Neural cell (in vitro differentiated cells): ENCODE results near the gene TRPV3. TPM values are rescaled to one million over a fixed set of nuclear protein-coding genes. Genes with fewer than 3 reads are reported as not detected.

ENCODE experiments used
- H2AFZ ChIP-seq: fragments of 200-600, 300-800 bp; sonication (generic), shearing (Covaris generic); 2 replicates; pipeline ENCODE4 v1.6.0; 2014; ENCODE audit warnings: low read depth, mild to moderate bottlenecking, antibody characterized with exemption, low read length, moderate library complexity
- H3F3A ChIP-seq: fragments of 200-600 bp; shearing (Covaris generic); 2 replicates; pipeline ENCODE4 v1.6.1; 2016; ENCODE audit warnings: mild to moderate bottlenecking, moderate library complexity, mixed read lengths, antibody characterized with exemption, low read length; ENCODE audit not compliant: insufficient read depth, poor library complexity, severe bottlenecking
- H3K27ac ChIP-seq: fragments of 200-600, 300-800 bp; sonication (generic), shearing (Covaris generic); 2 replicates; pipeline ENCODE4 v1.5.1; 2014; ENCODE audit warnings: mild to moderate bottlenecking, low read length, moderate library complexity
- H3K27me3 ChIP-seq: fragments of 300-800, 200-600 bp; sonication (generic), shearing (Covaris generic); 2 replicates; pipeline ENCODE4 v1.6.0; 2014; ENCODE audit warnings: mild to moderate bottlenecking, low read depth, low read length, moderate library complexity; ENCODE audit not compliant: insufficient read depth
- H3K36me3 ChIP-seq: fragments of 300-800, 200-600 bp; sonication (generic), shearing (Covaris generic); 2 replicates; pipeline ENCODE4 v1.5.1; 2014; ENCODE audit warnings: mild to moderate bottlenecking, antibody characterized with exemption, low read length, moderate library complexity; ENCODE audit not compliant: insufficient read depth
- H3K4me2 ChIP-seq: fragments of 300-800, 200-600 bp; sonication (generic), shearing (Covaris generic); 2 replicates; pipeline ENCODE4 v1.6.0; 2014; ENCODE audit warnings: mild to moderate bottlenecking, low read length
- H3K4me3 ChIP-seq: fragments of 300-800, 200-600 bp; sonication (generic), shearing (Covaris generic); 2 replicates; pipeline ENCODE4 v1.5.1; 2014; ENCODE audit warnings: mild to moderate bottlenecking, low read length, moderate library complexity
- H3K79me2 ChIP-seq: fragments of 200-600 bp; shearing (Covaris generic); replicated peaks from 2 replicates; pipeline ENCODE4 v1.6.0; 2014; ENCODE audit warnings: mild to moderate bottlenecking, low read length, moderate library complexity; ENCODE audit not compliant: insufficient read depth
- H3K9ac ChIP-seq: fragments of 300-800, 200-600 bp; sonication (generic), shearing (Covaris generic); 2 replicates; pipeline ENCODE4 v1.6.1; 2016; ENCODE audit warnings: mild to moderate bottlenecking, low read length, mixed read lengths
- H3K9me2 ChIP-seq: fragments of 200-600 bp; shearing (Covaris generic); 2 replicates; pipeline ENCODE4 v1.6.1; 2016; ENCODE audit warnings: mild to moderate bottlenecking, low read length, mixed read lengths; ENCODE audit not compliant: insufficient read depth
- H3K9me3 ChIP-seq: fragments of 200-600, 300-800 bp; sonication (generic), shearing (Covaris generic); 2 replicates; pipeline ENCODE4 v1.6.1; 2016; ENCODE audit warnings: mild to moderate bottlenecking, mixed run types, low read length, moderate library complexity, mixed read lengths
- H4K20me1 ChIP-seq: fragments of 200-600 bp; shearing (Covaris generic); 2 replicates; pipeline ENCODE4 v1.6.1; 2016; ENCODE audit warnings: mild to moderate bottlenecking, mixed run types; ENCODE audit not compliant: insufficient read depth
- EP300 ChIP-seq: fragments of 450-650 bp; conservative IDR thresholded peaks from 2 replicates; pipeline ENCODE4 v1.6.1; 2014; ENCODE audit warnings: antibody characterized with exemption, mild to moderate bottlenecking, moderate library complexity; ENCODE audit not compliant: poor library complexity, severe bottlenecking
- EZH2 ChIP-seq: fragments of 200-600, 300-800 bp; shearing (Covaris generic), sonication (generic); IDR thresholded peaks from 2 replicates; pipeline ENCODE4 v1.6.1; 2014; ENCODE audit warnings: antibody characterized with exemption, low read length, borderline replicate concordance, mild to moderate bottlenecking; ENCODE audit not compliant: insufficient read depth, poor library complexity, severe bottlenecking
- MXI1 ChIP-seq: fragments of 450-650 bp; conservative IDR thresholded peaks from 2 replicates; pipeline ENCODE4 v1.6.1; 2014; ENCODE audit warnings: antibody characterized with exemption, mild to moderate bottlenecking; ENCODE audit not compliant: poor library complexity, severe bottlenecking
- POLR2AphosphoS5 ChIP-seq: IDR thresholded peaks from 2 replicates; pipeline ENCODE4 v1.6.1; 2012
- RAD21 ChIP-seq: fragments of 450-650 bp; conservative IDR thresholded peaks from 2 replicates; pipeline ENCODE4 v1.6.1; 2014; ENCODE audit warnings: antibody characterized with exemption, mild to moderate bottlenecking, moderate library complexity
- SMC3 ChIP-seq: fragments of 450-650 bp; conservative IDR thresholded peaks from 2 replicates; pipeline ENCODE4 v1.6.1; 2014; ENCODE audit warnings: antibody characterized with exemption, mild to moderate bottlenecking, moderate library complexity; ENCODE audit not compliant: poor library complexity
- TAF1 ChIP-seq: IDR thresholded peaks from 2 replicates; pipeline ENCODE4 v1.6.1; 2012; ENCODE audit warnings: low read depth
- polyA plus RNA-seq: library from polyadenylated mRNA; depleted of rRNA; stranded (reverse); fragments of >200 nt; gene quantifications from 2 replicates; pipeline ENCODE4 v1.2.3, GENCODE V29; 2014
- TF ChIP-seq, protein P1 (sequence below): IDR thresholded peaks from 2 replicates; pipeline ENCODE4 v1.6.1; 2012; ENCODE audit warnings: borderline replicate concordance
- TF ChIP-seq, protein P2 (sequence below): fragments of 450-650 bp; IDR thresholded peaks from 2 replicates; pipeline ENCODE4 v1.5.1; 2014; ENCODE audit warnings: antibody characterized with exemption, mild to moderate bottlenecking, moderate library complexity; ENCODE audit not compliant: poor library complexity, severe bottlenecking

Gene TRPV3
- polyA plus RNA-seq, 1 donor from 2014 or later = 0.19 TPM

DNA sequence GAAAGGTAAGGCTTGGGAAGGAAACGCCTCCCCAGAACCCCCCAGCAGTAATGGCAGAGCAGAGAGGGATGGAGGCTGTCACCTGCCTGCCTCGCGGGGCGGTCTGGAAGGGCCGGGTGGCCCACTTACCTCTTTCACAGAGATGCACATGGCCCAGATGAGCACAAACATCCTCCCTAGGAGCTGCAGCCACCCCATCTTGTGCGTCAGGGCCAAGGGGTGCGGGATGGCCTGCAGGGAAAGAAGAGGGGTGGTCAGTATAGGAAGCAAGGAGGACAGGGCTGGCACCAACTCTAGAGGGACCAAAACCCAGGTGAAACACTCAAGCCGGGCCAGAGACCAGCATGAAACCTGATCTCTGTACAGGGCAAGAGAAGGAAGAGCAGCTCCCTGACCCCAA, 29.7 kb downstream of the TRPV3 start:
- H2AFZ ChIP-seq = no peak overlapping the region
- H3K4me2 ChIP-seq = no peak overlapping the region
- no peaks in the 10 kb centered on the region for H4K20me1 ChIP-seq
- H3K79me2 ChIP-seq = no peaks in the 10 kb centered on the region
- no peak overlapping the region for H3K27ac ChIP-seq
- H3K4me3 ChIP-seq = no peak overlapping the region
- H3K36me3 ChIP-seq = no peaks in the 10 kb centered on the region
- no peaks in the 10 kb centered on the region for H3K9me3 ChIP-seq
- H3F3A ChIP-seq = no peaks in the 10 kb centered on the region
- H3K9me2 ChIP-seq = no peaks in the 10 kb centered on the region
- H3K9ac ChIP-seq = no peak overlapping the region
- H3K27me3 ChIP-seq = no peaks in the 10 kb centered on the region
- TF ChIP-seq SMC3 = no peak
- no peak for TF ChIP-seq TAF1
- TF ChIP-seq, protein P1, sequence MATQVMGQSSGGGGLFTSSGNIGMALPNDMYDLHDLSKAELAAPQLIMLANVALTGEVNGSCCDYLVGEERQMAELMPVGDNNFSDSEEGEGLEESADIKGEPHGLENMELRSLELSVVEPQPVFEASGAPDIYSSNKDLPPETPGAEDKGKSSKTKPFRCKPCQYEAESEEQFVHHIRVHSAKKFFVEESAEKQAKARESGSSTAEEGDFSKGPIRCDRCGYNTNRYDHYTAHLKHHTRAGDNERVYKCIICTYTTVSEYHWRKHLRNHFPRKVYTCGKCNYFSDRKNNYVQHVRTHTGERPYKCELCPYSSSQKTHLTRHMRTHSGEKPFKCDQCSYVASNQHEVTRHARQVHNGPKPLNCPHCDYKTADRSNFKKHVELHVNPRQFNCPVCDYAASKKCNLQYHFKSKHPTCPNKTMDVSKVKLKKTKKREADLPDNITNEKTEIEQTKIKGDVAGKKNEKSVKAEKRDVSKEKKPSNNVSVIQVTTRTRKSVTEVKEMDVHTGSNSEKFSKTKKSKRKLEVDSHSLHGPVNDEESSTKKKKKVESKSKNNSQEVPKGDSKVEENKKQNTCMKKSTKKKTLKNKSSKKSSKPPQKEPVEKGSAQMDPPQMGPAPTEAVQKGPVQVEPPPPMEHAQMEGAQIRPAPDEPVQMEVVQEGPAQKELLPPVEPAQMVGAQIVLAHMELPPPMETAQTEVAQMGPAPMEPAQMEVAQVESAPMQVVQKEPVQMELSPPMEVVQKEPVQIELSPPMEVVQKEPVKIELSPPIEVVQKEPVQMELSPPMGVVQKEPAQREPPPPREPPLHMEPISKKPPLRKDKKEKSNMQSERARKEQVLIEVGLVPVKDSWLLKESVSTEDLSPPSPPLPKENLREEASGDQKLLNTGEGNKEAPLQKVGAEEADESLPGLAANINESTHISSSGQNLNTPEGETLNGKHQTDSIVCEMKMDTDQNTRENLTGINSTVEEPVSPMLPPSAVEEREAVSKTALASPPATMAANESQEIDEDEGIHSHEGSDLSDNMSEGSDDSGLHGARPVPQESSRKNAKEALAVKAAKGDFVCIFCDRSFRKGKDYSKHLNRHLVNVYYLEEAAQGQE = no peak
- TF ChIP-seq, protein P2, sequence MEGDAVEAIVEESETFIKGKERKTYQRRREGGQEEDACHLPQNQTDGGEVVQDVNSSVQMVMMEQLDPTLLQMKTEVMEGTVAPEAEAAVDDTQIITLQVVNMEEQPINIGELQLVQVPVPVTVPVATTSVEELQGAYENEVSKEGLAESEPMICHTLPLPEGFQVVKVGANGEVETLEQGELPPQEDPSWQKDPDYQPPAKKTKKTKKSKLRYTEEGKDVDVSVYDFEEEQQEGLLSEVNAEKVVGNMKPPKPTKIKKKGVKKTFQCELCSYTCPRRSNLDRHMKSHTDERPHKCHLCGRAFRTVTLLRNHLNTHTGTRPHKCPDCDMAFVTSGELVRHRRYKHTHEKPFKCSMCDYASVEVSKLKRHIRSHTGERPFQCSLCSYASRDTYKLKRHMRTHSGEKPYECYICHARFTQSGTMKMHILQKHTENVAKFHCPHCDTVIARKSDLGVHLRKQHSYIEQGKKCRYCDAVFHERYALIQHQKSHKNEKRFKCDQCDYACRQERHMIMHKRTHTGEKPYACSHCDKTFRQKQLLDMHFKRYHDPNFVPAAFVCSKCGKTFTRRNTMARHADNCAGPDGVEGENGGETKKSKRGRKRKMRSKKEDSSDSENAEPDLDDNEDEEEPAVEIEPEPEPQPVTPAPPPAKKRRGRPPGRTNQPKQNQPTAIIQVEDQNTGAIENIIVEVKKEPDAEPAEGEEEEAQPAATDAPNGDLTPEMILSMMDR = no peak
- no peak for TF ChIP-seq EZH2
- TF ChIP-seq RAD21 = no peak
- TF ChIP-seq EP300 = no peak
- TF ChIP-seq MXI1 = no peak
- no peak for TF ChIP-seq POLR2AphosphoS5

DNA sequence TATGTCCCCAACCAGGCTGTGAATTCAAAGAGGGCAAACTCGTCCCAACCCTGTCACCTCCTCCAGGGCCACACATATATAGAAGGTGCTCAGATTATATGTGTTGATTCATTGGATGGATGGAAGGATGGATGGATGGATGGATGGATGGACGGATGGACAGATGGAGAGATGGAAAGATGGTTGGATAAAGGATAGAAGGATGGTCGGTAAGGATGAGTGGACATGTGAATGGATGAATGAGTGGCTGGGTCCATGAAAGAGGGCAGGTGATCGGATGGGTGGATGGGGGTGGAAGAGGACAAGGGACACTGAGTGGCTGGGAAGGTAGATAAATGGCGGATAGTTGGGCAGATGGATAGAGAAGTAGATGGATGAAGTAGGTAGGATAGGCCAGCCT, 30.1 kb downstream of the TRPV3 start:
- Histone ChIP-seq H3K36me3 (no peaks in the 10 kb centered on the region), H3K27me3 (no peaks in the 10 kb centered on the region), H3K9me3 (no peaks in the 10 kb centered on the region), H3K9me2 (no peaks in the 10 kb centered on the region), H3F3A (no peaks in the 10 kb centered on the region), H3K9ac (no peak overlapping the region), H4K20me1 (no peaks in the 10 kb centered on the region), H2AFZ (no peak overlapping the region), H3K4me3 (no peak overlapping the region), H3K79me2 (no peaks in the 10 kb centered on the region), H3K27ac (no peak overlapping the region), H3K4me2 (no peak overlapping the region)
- no peak for TF ChIP-seq TAF1
- TF ChIP-seq, protein P1 = no peak
